GM23338 (cell line): ENCODE data around the gene IL18R1. TPM values are rescaled to one million over a fixed set of nuclear protein-coding genes. Genes with fewer than 3 reads are reported as not detected.
"Not testable (repeated sequence)": the region's sequence is repeated elsewhere in the genome, so short reads cannot be mapped to it uniquely, and the experiment has no call there.

ENCODE experiments used
- ATAC-seq: fragments of 200-7000 bp; cut with Tn5 transposase; 3 replicates; pipeline ENCODE4 v1.9.1; 2020
- DNase-seq: peaks from one replicate; pipeline ENCODE4 v3.0.0-alpha.2; 2015; ENCODE audit warnings: low spot score
- H2AFZ ChIP-seq: fragments of 200-600 bp; sonication (generic); 2 replicates; pipeline ENCODE4 v1.8.0; 2016; ENCODE audit warnings: antibody characterized with exemption, mild to moderate bottlenecking, moderate library complexity
- H3F3A ChIP-seq: fragments of 200-600 bp; sonication (generic); replicated peaks from 2 replicates; pipeline ENCODE4 v1.8.0; 2017; ENCODE audit warnings: antibody characterized with exemption, mixed run types, low read depth
- H3K27ac ChIP-seq: fragments of 200-600 bp; sonication (generic); 2 replicates; pipeline ENCODE4 v1.6.1; 2016; ENCODE audit warnings: low read depth
- H3K27me3 ChIP-seq: fragments of 200-600 bp; sonication (generic); 2 replicates; pipeline ENCODE4 v1.8.0; 2016; ENCODE audit warnings: mild to moderate bottlenecking, mixed run types, moderate library complexity; ENCODE audit not compliant: insufficient read depth
- H3K36me3 ChIP-seq: fragments of 200-600 bp; sonication (generic); 2 replicates; pipeline ENCODE4 v1.8.0; 2016; ENCODE audit warnings: mild to moderate bottlenecking; ENCODE audit not compliant: insufficient read depth
- H3K4me1 ChIP-seq: fragments of 200-600 bp; sonication (generic); 2 replicates; pipeline ENCODE4 v1.8.0; 2016; ENCODE audit warnings: mild to moderate bottlenecking, moderate library complexity; ENCODE audit not compliant: insufficient read depth
- H3K4me2 ChIP-seq: fragments of 200-600 bp; sonication (generic); 2 replicates; pipeline ENCODE4 v1.7.1; 2017; ENCODE audit warnings: mixed run types
- H3K4me3 ChIP-seq: fragments of 200-600 bp; sonication (generic); 2 replicates; pipeline ENCODE4 v1.6.1; 2016; ENCODE audit warnings: mixed run types
- H3K79me2 ChIP-seq: fragments of 200-600 bp; sonication (generic); replicated peaks from 2 replicates; pipeline ENCODE4 v1.8.0; 2017; ENCODE audit warnings: mild to moderate bottlenecking; ENCODE audit not compliant: insufficient read depth
- H3K9me2 ChIP-seq: fragments of 200-600 bp; sonication (generic); 2 replicates; pipeline ENCODE4 v1.8.0; 2017; ENCODE audit not compliant: insufficient read depth
- H4K20me1 ChIP-seq: fragments of 200-600 bp; sonication (generic); replicated peaks from 2 replicates; pipeline ENCODE4 v1.8.0; 2017; ENCODE audit warnings: mild to moderate bottlenecking; ENCODE audit not compliant: insufficient read depth
- H3K27ac Mint-ChIP-seq: 2 replicates; pipeline ENCODE4 v1.8.0; 2020; ENCODE audit warnings: inconsistent platforms, mild to moderate bottlenecking, moderate library complexity, mixed read lengths
- H3K27me3 Mint-ChIP-seq: 3 replicates; pipeline ENCODE4 v1.8.0; 2022; ENCODE audit warnings: low read depth, mild to moderate bottlenecking, moderate library complexity, mixed read lengths, inconsistent platforms; ENCODE audit not compliant: insufficient read depth, poor library complexity
- H3K36me3 Mint-ChIP-seq: 3 replicates; pipeline ENCODE4 v1.8.0; 2021; ENCODE audit warnings: low read depth, mild to moderate bottlenecking, inconsistent platforms, moderate library complexity, mixed read lengths
- H3K4me1 Mint-ChIP-seq: 3 replicates; pipeline ENCODE4 v1.8.0; 2020; ENCODE audit warnings: mild to moderate bottlenecking, inconsistent platforms, mixed read lengths
- H3K4me3 Mint-ChIP-seq: 3 replicates; pipeline ENCODE4 v1.8.0; 2021; ENCODE audit warnings: moderate library complexity, mild to moderate bottlenecking, inconsistent platforms, mixed read lengths
- H3K9me3 Mint-ChIP-seq: 3 replicates; pipeline ENCODE4 v1.8.0; 2020; ENCODE audit warnings: moderate library complexity, mild to moderate bottlenecking, inconsistent platforms, mixed read lengths
- CTCF ChIP-seq, 2 experiments: fragments of 200-600 bp in 1 of 2; sonication (generic) in 1 of 2; conservative IDR thresholded peaks; 2 replicates each; pipeline versions ENCODE4 v1.5.1 to v1.6.1; 2016 to 2017; ENCODE audit warnings: antibody characterized with exemption in 2 of 2, low read depth in 2 of 2, mild to moderate bottlenecking in 2 of 2, moderate library complexity in 1 of 2
- STAT1 ChIP-seq: IDR thresholded peaks from one replicate; pipeline ENCODE4 v1.6.1; 2016; ENCODE audit warnings: antibody characterized with exemption; ENCODE audit not compliant: unreplicated experiment
- ZNF462 ChIP-seq: fragments of 250-450 bp; sonication (Bioruptor Pico); IDR thresholded peaks from 2 replicates; pipeline ENCODE4 v1.5.0; 2020; ENCODE audit warnings: mild to moderate bottlenecking, moderate library complexity
- polyA plus RNA-seq: library from polyadenylated mRNA; unstranded; fragments of >200 nt; fragmentation: Nextera tagmentation; extraction: Ambion mirVana; gene quantifications from 2 replicates; pipeline ENCODE4 v1.2.1, GENCODE V29; 2016
- total RNA-seq: library from RNA; depleted of rRNA; stranded (reverse); fragments of >200 nt; shearing (Covaris generic); gene quantifications from 2 replicates; pipeline ENCODE4 v1.2.3, GENCODE V29; 2014

Gene IL18R1
- total and polyA plus RNA-seq, 2 experiments from 2014 or later = 0.17 to 0.39 TPM

- TF ChIP-seq ZNF462 (CRISPR knock-in tag) = no peak
- no peak for TF ChIP-seq CTCF (conservative IDR thresholded peaks at IDR 0.05; ENCODE audit: low read depth in 2 of 2)
- TF ChIP-seq STAT1 = no peak
Measured at GRCh38 chr2:102321941-102322719, 33.5 kb upstream of the IL18R1 start (continued).

GRCh38 chr2:102324914-102325313 lies 30.7 kb upstream of the IL18R1 start:
- not testable (repeated sequence) for H3K27me3 ChIP-seq, H3K27ac Mint-ChIP-seq, H3K36me3 Mint-ChIP-seq, H3K36me3 ChIP-seq, H3K79me2 ChIP-seq, H3K27ac ChIP-seq, H3K9me2 ChIP-seq, H3K4me1 Mint-ChIP-seq, ATAC-seq, H2AFZ ChIP-seq, H3K4me3 Mint-ChIP-seq, H3F3A ChIP-seq, H3K4me2 ChIP-seq, H4K20me1 ChIP-seq, H3K4me3 ChIP-seq, DNase-seq, H3K27me3 Mint-ChIP-seq, H3K4me1 ChIP-seq
- H3K9me3 Mint-ChIP-seq = peaks cover 40% of the 10 kb centered on the region
